ENCODE data around the gene TCP11L2. TPM values are rescaled to one million over a fixed set of nuclear protein-coding genes. Genes with fewer than 3 reads are reported as not detected.
A peak's percentile ranks its signal among the peaks of the same experiment; 100 is the strongest.
"Not testable (repeated sequence)": the region's sequence is repeated elsewhere in the genome, so short reads cannot be mapped to it uniquely, and the experiment has no call there.

The TCP11L2 gene
- total RNA-seq, 1 donor: 42.4 TPM

DNA sequence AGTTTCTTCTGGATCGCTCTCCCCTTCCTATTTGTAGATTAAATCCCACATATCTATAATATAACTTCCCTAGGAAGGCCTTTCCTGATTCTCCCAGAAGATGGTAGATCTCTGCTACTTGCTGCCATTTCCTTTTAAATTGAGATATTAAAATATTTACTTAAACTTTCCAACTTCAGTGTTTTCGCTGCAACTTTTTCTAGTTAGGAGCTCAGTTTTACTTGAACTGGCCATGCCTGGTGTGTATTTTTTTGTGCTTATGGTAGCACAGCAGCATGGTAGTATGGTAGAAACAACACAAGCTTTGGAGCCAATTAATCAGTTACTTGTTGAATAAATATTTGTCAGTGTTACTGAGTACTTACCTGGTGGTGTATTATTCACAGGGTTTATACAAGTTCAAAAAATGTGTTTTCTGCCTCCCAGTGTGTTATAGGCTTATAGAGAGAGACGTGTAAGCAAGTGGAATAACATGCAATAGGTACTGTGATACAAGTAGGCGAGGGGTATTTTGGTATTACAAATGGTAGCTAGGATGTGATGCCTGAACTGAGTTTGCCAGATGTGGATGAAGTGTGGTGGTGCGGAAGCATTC is 58.0 kb downstream of the TCP11L2 start:
- DNase-seq (ENCODE audit: low read depth): no peak
- TF ChIP-seq CTCF (IDR thresholded peaks at IDR 0.05; ENCODE audit: insufficient read depth, low read length): no peak
- H3K4me3 ChIP-seq (ENCODE audit: low read depth, low read length): no peak overlapping the region

- DNase-seq (ENCODE audit: low read depth): no peak
- TF ChIP-seq CTCF (IDR thresholded peaks at IDR 0.05; ENCODE audit: insufficient read depth, low read length): no peak
- no peak overlapping the region for H3K4me3 ChIP-seq (ENCODE audit: low read depth, low read length)
Observed at GRCh38 chr12:106362971-106363370, 60.4 kb downstream of the TCP11L2 start.

GRCh38 chr12:106364261-106364660 is 61.7 kb downstream of the TCP11L2 start:
- DNase-seq (ENCODE audit: low read depth): no peak
- no peak for TF ChIP-seq CTCF (IDR thresholded peaks at IDR 0.05; ENCODE audit: insufficient read depth, low read length)
- H3K4me3 ChIP-seq (ENCODE audit: low read depth, low read length): no peak overlapping the region

GRCh38 chr12:106369624-106370346 is 67.3 kb downstream of the TCP11L2 start:
- DNase-seq (ENCODE audit: low read depth): peak; percentile 78
- TF ChIP-seq CTCF (IDR thresholded peaks at IDR 0.05; ENCODE audit: insufficient read depth, low read length): no peak
- H3K4me3 ChIP-seq (ENCODE audit: low read depth, low read length): no peak overlapping the region

GRCh38 chr12:106378788-106379187 is 76.3 kb downstream of the TCP11L2 start:
- TF ChIP-seq CTCF (IDR thresholded peaks at IDR 0.05; ENCODE audit: insufficient read depth, low read length): no peak
- no peak overlapping the region for H3K4me3 ChIP-seq (ENCODE audit: low read depth, low read length)
- no peak for DNase-seq (ENCODE audit: low read depth)

GRCh38 chr12:106380954-106381353 is 78.4 kb downstream of the TCP11L2 start:
- no peak for TF ChIP-seq CTCF (IDR thresholded peaks at IDR 0.05; ENCODE audit: insufficient read depth, low read length)
- DNase-seq (ENCODE audit: low read depth): no peak
- H3K4me3 ChIP-seq (ENCODE audit: low read depth, low read length): no peak overlapping the region

- DNase-seq (ENCODE audit: low read depth); H3K4me3 ChIP-seq (ENCODE audit: low read depth, low read length): not testable (repeated sequence)
Observed at GRCh38 chr12:106381866-106382265, 79.3 kb downstream of the TCP11L2 start.

Measured in fibroblast of the aortic adventitia (primary cell).